Measurements from ENCODE around the gene ADGRV1.

Gene ADGRV1

DNA sequence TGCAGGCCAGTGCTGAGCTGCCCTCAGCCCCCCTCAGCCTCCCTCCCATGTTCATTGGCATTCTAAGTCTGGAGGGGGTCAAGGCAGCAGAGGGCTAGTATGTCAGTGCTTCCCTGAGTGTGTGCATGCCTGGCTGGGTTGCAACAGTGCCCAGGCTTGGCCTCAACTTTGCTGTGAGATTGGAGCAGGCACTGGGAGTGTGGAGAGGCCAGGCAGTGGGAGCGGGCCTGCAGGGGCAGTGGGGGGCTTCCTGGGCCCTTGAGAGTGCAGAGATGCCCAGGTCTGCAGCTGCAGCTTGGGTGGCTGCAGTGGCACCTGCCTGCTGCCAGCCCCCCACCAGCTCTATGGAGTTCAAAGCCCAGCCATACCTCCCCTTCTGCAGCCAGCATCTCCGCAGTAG is 585.2 kb downstream of the ADGRV1 start:
- Histone ChIP-seq H3K9me2 (replicated peaks; ENCODE audit: low read depth, low read length) (no peaks in the 10 kb centered on the region), H3K9me3 (ENCODE audit: insufficient read depth, low read depth, low read length) (no peaks in the 10 kb centered on the region), H3K4me2 (ENCODE audit: low read depth, low read length, poor library complexity, severe bottlenecking) (no peak overlapping the region), H3K4me3 (ENCODE audit: low read length, poor library complexity, severe bottlenecking) (no peak overlapping the region), H3K36me3 (ENCODE audit: insufficient read depth, low read length) (no peaks in the 10 kb centered on the region), H3K27me3 (ENCODE audit: insufficient read depth, low read length, poor library complexity, severe bottlenecking) (no peaks in the 10 kb centered on the region), H3F3A (ENCODE audit: low read depth) (no peaks in the 10 kb centered on the region), H3K9ac (ENCODE audit: low read depth, low read length, poor library complexity, severe bottlenecking) (no peak overlapping the region), H3K4me1 (ENCODE audit: insufficient read depth, low read length, poor library complexity, severe bottlenecking) (no peaks in the 10 kb centered on the region), H4K20me1 (ENCODE audit: insufficient read depth, low read length, poor library complexity, severe bottlenecking) (no peaks in the 10 kb centered on the region), H2AFZ (ENCODE audit: low read length) (no peak overlapping the region), H3K79me2 (ENCODE audit: insufficient read depth, low read length) (no peaks in the 10 kb centered on the region)
- TF ChIP-seq, protein P1, sequence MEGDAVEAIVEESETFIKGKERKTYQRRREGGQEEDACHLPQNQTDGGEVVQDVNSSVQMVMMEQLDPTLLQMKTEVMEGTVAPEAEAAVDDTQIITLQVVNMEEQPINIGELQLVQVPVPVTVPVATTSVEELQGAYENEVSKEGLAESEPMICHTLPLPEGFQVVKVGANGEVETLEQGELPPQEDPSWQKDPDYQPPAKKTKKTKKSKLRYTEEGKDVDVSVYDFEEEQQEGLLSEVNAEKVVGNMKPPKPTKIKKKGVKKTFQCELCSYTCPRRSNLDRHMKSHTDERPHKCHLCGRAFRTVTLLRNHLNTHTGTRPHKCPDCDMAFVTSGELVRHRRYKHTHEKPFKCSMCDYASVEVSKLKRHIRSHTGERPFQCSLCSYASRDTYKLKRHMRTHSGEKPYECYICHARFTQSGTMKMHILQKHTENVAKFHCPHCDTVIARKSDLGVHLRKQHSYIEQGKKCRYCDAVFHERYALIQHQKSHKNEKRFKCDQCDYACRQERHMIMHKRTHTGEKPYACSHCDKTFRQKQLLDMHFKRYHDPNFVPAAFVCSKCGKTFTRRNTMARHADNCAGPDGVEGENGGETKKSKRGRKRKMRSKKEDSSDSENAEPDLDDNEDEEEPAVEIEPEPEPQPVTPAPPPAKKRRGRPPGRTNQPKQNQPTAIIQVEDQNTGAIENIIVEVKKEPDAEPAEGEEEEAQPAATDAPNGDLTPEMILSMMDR (conservative IDR thresholded peaks at IDR 0.05; ENCODE audit: low read length) = no peak
- no peak for TF ChIP-seq EZH2phosphoT487 (IDR thresholded peaks at IDR 0.05; ENCODE audit: borderline replicate concordance)

DNA sequence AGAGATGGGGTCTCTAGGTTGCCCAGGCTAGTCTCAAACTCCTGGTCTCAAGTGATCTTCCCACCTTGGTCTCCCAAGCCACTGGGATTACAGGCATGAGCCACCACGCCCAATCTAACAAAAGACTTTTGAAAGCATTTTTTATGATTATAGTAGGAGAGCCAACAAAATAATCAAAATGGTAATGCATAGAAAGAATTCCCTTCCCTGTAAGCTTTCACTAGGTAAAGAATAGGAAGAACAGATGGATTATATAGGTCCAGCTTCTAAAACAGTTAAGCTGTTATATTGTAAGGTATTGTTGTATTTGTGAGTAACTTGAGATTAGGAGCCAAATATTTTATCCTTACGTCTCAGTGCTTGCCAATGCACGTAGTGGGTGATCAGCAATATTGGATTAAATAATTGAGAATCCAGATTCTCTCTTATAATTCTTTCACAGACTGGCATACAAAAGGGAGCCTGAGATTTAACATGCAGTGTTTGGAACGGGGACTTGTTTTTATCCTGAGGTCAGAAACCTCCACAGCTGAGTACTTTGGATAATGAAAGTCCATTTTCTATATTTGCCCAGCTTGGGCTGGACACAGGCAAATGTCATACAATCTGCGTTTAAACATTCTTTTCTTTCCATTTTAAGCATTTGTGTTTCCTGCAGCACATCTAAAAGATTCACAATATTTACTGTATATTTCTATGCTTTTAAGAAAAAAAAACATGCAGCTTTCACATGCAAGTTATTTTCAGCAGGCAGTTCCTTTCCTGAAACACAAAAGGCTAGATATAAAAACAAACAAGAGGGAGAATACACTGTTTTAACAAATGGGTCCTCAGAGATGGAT is 586.1 kb downstream of the ADGRV1 start:
- TF ChIP-seq, protein P1 (conservative IDR thresholded peaks at IDR 0.05; ENCODE audit: low read length) = no peak
- no peak for TF ChIP-seq EZH2phosphoT487 (IDR thresholded peaks at IDR 0.05; ENCODE audit: borderline replicate concordance)
- Histone ChIP-seq H3F3A (ENCODE audit: low read depth) (no peaks in the 10 kb centered on the region), H3K4me1 (ENCODE audit: insufficient read depth, low read length, poor library complexity, severe bottlenecking) (no peaks in the 10 kb centered on the region), H2AFZ (ENCODE audit: low read length) (no peak overlapping the region), H3K4me2 (ENCODE audit: low read depth, low read length, poor library complexity, severe bottlenecking) (no peak overlapping the region), H3K9me2 (replicated peaks; ENCODE audit: low read depth, low read length) (no peaks in the 10 kb centered on the region), H4K20me1 (ENCODE audit: insufficient read depth, low read length, poor library complexity, severe bottlenecking) (no peaks in the 10 kb centered on the region), H3K27me3 (ENCODE audit: insufficient read depth, low read length, poor library complexity, severe bottlenecking) (no peaks in the 10 kb centered on the region), H3K79me2 (ENCODE audit: insufficient read depth, low read length) (no peaks in the 10 kb centered on the region), H3K9me3 (ENCODE audit: insufficient read depth, low read depth, low read length) (no peaks in the 10 kb centered on the region), H3K9ac (ENCODE audit: low read depth, low read length, poor library complexity, severe bottlenecking) (no peak overlapping the region), H3K4me3 (ENCODE audit: low read length, poor library complexity, severe bottlenecking) (no peak overlapping the region), H3K36me3 (ENCODE audit: insufficient read depth, low read length) (no peaks in the 10 kb centered on the region)

DNA sequence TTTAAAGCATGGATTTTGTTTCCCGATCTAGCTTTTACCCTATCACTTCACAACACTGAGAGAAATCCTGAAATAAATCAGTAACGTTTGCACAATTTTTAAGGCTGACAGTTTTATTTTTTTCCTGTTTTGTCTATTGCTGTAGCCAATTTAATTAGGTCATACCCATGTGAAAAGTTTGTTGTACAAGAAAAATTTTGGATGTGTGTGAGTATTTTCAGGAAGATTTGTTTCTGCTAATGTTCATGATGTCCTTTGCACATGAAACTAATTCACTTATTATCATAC is 586.7 kb downstream of the ADGRV1 start:
- Histone ChIP-seq H3K4me2 (ENCODE audit: low read depth, low read length, poor library complexity, severe bottlenecking) (no peak overlapping the region), H3K27me3 (ENCODE audit: insufficient read depth, low read length, poor library complexity, severe bottlenecking) (no peaks in the 10 kb centered on the region), H3K9me2 (replicated peaks; ENCODE audit: low read depth, low read length) (no peaks in the 10 kb centered on the region), H3K9me3 (ENCODE audit: insufficient read depth, low read depth, low read length) (no peaks in the 10 kb centered on the region), H3K4me1 (ENCODE audit: insufficient read depth, low read length, poor library complexity, severe bottlenecking) (no peaks in the 10 kb centered on the region), H3K4me3 (ENCODE audit: low read length, poor library complexity, severe bottlenecking) (no peak overlapping the region), H4K20me1 (ENCODE audit: insufficient read depth, low read length, poor library complexity, severe bottlenecking) (no peaks in the 10 kb centered on the region), H2AFZ (ENCODE audit: low read length) (no peak overlapping the region), H3F3A (ENCODE audit: low read depth) (no peaks in the 10 kb centered on the region), H3K36me3 (ENCODE audit: insufficient read depth, low read length) (no peaks in the 10 kb centered on the region), H3K9ac (ENCODE audit: low read depth, low read length, poor library complexity, severe bottlenecking) (no peak overlapping the region), H3K79me2 (ENCODE audit: insufficient read depth, low read length) (no peaks in the 10 kb centered on the region)
- TF ChIP-seq, protein P1 (conservative IDR thresholded peaks at IDR 0.05; ENCODE audit: low read length) = no peak
- no peak for TF ChIP-seq EZH2phosphoT487 (IDR thresholded peaks at IDR 0.05; ENCODE audit: borderline replicate concordance)

All from Loucy (cell line).